ENCODE measurements around the gene ATOX1.
"Not testable (repeated sequence)": the region's sequence is repeated elsewhere in the genome, so short reads cannot be mapped to it uniquely, and the experiment has no call there.

Gene ATOX1

DNA sequence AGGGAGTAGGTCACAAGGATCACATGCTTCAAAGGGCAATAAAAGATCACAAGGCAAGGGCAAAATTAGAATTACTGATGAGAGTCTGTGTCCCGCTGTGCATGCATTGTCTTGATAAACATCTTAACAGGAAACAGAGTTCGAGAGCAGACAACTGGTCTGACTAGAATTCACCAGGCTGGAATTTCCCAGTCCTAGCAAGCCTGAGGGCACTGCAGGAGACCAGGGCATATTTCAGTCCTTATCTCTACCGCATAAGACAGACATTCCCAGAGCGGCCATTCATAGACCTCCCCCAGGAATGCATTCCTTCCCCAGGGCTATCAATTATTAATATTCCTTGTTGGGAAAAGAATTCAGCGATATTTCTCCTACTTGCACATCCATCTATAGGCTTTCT, 28.8 kb downstream of the ATOX1 start:
- DNase-seq, result not testable (repeated sequence)

DNA sequence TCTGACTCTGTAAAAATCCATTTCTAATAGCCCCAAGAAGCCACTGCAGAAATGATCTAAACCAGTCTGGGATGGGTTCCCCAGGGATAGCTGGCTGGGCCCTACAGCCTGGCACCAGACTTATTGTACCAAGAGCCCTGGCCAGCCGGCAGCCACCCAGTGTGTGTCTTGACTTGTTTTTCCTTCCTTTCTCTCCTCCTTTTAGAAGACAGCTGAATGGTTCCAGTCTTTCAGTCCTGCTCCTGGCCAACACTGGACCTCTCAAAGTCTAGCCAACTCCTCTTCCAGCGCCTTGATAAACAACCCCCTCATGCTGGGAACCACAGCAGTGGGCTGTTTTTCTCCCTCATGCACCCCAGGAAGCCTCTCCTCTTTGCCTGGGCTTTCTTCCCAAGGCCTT, 34.1 kb downstream of the ATOX1 start:
- no peak for DNase-seq

- no peak for DNase-seq
These were observed 35.9 kb downstream of the ATOX1 start for GRCh38 chr5:151722546-151722945.

GRCh38 chr5:151721812-151722391, 36.5 kb downstream of the ATOX1 start:
- no peak for DNase-seq

DNA sequence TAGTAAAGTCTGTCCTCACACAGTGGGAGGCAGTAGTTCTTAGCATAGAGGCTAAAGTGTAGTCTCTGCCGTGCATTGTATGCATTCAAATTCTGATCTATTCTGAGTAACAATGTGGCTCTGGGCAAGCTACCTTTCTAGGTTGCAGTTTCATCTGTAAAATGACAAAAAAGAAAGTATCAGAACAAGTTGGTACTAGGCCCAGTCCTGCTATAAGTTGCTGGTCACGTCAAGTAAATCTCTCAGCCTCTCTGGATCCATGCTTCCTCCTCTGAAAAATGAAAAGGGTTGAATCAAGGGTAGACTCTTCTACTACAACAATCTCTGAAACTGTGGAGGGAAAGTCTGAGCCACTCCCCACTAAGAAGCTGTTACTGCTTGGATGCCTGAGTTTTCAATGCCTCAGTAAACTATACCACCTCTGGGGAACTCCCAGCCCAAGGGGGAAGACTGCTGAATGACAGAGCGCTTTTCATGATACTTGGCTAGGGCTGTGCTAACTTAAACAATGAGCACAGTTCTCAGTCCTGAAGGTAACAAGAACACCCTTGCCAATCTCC, 37.3 kb downstream of the ATOX1 start:
- DNase-seq, result no peak

DNA sequence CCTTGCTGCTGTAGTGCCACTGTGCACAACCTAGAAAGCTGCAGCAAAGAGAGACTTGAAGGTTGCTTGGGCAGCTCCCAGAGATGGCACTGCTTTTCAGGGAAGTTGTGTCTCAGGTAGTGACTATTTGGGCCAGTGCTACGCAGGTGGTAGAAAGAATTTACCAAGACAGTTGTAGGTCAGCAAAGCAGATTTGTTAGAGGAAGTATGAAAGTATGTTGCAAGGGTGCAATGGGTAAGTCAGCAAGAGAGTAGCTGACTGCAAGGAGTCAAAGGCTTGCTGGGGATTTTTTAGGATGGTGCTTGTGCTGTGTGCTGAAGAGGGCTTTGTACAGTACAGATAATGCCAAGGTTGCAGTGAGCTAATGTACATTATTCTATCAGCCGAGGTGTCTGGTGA, 38.2 kb downstream of the ATOX1 start:
- no peak for DNase-seq

GRCh38 chr5:151719228-151720000, 39.0 kb downstream of the ATOX1 start:
- DNase-seq, result no peak

DNA sequence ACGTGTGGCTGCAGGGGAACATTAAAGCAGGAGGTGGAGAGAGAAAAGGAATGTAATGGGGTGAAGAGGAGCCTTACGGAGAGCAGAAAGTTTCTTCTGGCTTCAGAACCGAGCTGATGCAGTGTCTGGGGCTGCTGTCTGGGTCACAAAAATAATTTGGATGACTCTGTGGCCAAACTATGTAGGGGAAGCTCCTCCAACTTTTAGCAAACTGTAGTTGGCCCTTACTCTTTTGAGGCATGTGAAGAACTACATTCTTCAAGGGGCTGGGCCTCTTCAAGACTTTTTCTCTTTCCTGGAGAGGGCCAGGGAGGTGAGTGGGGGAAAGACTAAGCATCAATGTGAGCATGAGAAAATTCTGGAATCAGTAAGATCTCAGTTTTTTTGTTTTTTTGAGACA, 39.8 kb downstream of the ATOX1 start:
- no peak for DNase-seq

DNA sequence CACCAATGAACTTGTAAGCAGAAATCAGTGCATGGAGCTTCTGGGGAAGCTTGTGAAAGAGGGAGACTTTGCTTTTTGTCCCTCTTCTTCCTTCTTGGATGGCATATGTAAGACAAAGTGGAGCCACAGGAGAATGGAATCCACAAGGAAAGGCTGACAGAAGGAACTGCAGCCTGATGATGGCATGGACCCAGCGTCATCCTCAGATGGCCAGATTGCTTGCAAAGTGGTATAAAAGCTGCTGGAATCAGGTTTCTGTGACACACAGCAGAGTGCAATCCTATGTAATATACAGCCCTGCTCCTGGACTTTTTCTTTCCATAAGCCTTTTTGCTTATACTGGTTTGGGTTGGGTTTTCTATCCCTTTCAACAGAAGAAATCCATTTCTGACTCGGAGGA, 40.3 kb downstream of the ATOX1 start:
- DNase-seq, result no peak

DNA sequence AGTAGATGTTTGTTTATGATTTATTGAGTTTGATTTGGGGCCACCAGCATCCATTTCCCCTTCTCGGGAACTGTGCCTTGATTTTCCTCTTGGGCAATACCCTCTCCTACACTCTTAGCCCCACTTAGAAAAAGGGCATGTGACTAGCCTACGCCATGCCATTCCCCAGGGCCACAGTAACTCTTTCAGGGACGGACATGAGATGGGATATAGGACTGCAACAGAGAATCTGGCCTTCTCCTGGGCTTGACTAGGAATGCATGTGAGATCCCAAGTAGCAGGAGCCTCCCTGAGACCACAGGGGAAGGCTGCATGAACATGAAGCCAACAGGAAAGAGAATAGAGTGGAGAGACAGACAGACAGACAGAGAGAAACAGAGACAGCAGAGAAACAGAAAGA, 41.0 kb downstream of the ATOX1 start:
- no peak for DNase-seq

DNA sequence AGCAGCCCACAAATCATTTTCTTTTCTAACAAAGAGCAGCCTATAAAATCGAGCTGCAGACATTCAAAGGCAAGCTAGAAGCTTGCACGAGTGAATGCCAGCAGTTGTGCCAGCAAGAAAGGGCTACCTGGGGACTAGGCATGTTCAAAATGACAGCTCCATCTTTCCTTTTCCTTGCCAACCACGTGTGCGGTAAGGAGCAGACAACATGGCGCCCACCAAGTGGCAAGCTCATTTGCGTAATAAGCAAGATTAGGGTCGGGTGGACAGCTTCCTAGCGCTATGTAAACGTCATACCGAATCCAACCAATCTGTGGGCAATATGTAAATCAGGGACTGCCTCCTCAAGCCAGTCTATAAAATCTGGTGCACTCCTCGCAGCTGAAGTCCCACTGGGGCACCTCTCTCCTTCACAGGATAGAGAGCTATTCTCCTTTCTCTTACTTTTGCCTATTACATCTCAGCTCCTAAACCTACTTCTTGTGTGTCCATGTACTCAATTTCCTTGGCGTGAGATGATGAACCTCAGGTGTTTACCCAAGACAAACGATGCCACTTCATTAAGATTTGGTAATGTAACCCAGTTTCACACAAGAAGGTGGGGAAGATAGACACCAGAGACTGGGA, 49.2 kb downstream of the ATOX1 start:
- no peak for DNase-seq

- no peak for DNase-seq
These were observed 50.3 kb downstream of the ATOX1 start for GRCh38 chr5:151708126-151708525.

DNA sequence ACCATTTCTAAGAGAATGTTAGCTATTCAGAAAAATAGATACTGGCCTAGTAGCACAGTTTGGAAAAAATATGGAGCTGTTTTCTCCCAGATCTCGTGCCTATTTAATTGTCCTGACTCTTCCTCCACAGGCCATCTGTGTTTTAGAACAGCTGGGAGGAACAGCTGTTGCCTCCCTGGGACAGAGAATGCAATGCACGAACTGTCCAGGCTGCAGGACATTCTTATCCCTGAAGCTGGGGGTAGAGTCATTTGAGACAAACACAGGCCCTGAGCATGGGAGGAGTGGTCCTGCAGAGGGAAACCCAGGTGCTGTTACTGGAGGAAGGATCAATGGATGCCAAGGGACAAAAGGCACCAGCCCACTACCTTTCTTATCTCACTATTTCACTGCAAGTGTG, 50.9 kb downstream of the ATOX1 start:
- DNase-seq, result no peak

- no peak for DNase-seq
These were observed 51.5 kb downstream of the ATOX1 start for GRCh38 chr5:151706906-151707305.

DNA sequence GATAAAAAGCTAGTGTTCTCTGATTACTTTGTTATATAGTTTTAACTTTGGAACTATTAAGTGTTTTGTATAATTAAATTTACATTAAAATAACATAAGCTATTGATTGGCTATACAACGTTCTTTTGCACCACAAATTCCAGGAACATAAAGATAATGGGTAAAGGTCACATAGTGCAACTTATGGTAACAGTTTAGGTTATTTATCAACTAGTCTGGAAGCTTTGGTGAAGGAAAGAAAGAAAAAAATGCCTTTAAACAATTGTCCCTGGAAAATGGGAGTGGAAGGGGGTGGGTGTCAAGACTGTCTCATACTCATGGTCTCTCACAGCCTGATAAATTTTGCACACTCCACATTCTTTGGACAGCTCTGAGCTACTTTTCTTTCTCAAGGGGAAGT, 54.7 kb downstream of the ATOX1 start:
- DNase-seq, result no peak

DNA sequence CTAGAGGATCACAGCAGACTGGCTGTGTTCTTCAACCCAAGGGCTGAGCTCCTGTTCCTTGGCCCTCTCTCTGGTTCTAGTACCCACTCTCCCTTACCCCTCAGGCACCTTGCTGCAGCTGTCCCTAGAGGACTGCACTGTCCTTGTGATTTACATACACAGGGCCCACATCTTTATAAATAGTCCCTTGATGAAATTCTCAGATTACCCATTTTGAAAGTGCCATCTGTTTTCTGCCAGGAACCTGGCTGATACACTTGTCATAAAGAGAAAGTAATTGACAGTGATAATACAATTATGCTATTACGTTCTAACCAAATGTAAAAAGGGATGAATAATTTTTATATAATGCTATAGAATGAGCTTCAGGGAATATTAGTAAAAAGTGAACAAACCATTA, 55.2 kb downstream of the ATOX1 start:
- no peak for DNase-seq

- DNase-seq, result no peak
These were observed 57.6 kb downstream of the ATOX1 start for GRCh38 chr5:151700820-151701219.

GRCh38 chr5:151700296-151700695, 58.1 kb downstream of the ATOX1 start:
- no peak for DNase-seq

GRCh38 chr5:151699071-151699901, 59.1 kb downstream of the ATOX1 start:
- no peak for DNase-seq

DNA sequence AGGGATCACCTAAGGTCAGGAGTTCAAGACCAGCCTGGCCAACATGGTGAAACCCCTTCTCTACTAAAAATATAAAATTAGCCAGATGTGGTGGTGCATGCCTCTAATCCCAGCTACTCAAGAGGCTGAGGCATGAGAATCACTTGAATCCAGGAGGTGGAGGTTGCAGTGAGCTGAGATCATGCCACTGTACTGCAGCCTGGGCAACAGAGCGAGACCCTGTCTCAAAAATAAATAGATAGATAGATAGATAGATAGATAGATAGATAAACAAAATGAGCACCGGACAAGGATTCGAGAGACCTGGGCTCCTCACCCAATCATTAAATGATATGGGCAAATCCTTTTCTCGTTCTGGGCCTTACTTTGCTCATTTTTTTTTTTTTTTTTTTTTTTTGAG, 60.4 kb downstream of the ATOX1 start:
- not testable (repeated sequence) for DNase-seq

GRCh38 chr5:151697452-151697851, 61.0 kb downstream of the ATOX1 start:
- no peak for DNase-seq

GRCh38 chr5:151696470-151697061, 61.9 kb downstream of the ATOX1 start:
- DNase-seq, result no peak

DNA sequence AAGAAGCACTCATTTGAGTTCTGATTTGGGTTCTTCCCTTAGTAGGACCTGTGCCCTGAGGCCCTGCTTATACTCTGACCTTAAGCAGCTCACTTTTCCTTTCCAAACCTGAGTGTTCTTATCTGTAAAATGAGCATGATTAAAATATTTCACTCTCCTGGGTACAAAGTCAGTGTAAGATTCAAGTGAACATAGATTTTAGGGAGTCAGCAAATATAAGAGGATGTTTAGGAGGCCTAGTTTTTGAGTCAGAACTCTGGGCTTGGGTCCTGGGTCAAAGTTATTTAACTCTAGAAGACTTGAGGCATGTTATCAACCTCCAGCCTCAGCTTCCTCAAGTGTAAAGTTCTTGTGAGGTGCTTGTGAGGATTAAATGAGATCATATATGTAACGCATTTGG, 63.0 kb downstream of the ATOX1 start:
- no peak for DNase-seq

Data from SHP77 treated with DMSO at 0.1 percent for 48 hours (cell line).